OCI-LY1 (cell line): ENCODE measurements around the gene IVL.

Experiments used
- H2AFZ ChIP-seq: fragments of 200-600 bp; sonication (generic), shearing (Covaris generic); 2 replicates; pipeline ENCODE4 v1.6.0; 2014; ENCODE audit warnings: antibody characterized with exemption, mild to moderate bottlenecking, low read length
- H3F3A ChIP-seq: fragments of 200-600 bp; sonication (generic), shearing (Covaris generic); 2 replicates; pipeline ENCODE4 v1.6.0; 2014; ENCODE audit warnings: mild to moderate bottlenecking, antibody characterized with exemption, low read length, moderate library complexity; ENCODE audit not compliant: insufficient read depth
- H3K27ac ChIP-seq: fragments of 200-600 bp; sonication (generic); 2 replicates; pipeline ENCODE4 v1.5.1; 2014; ENCODE audit warnings: low read length, mixed run types, mild to moderate bottlenecking, low read depth; ENCODE audit not compliant: poor library complexity, severe bottlenecking
- H3K27me3 ChIP-seq: fragments of 200-600 bp; sonication (generic); 2 replicates; pipeline ENCODE4 v1.6.0; 2014; ENCODE audit warnings: antibody characterized with exemption, mild to moderate bottlenecking, low read length, moderate library complexity; ENCODE audit not compliant: insufficient read depth
- H3K36me3 ChIP-seq: fragments of 200-600 bp; sonication (generic); 2 replicates; pipeline ENCODE4 v1.6.1; 2014; ENCODE audit warnings: mild to moderate bottlenecking, antibody characterized with exemption, low read length, moderate library complexity, mixed read lengths; ENCODE audit not compliant: insufficient read depth
- H3K4me1 ChIP-seq: fragments of 200-600 bp; sonication (generic); 2 replicates; pipeline ENCODE4 v1.5.1; 2014; ENCODE audit warnings: mild to moderate bottlenecking, low read length, moderate library complexity; ENCODE audit not compliant: insufficient read depth, severe bottlenecking
- H3K4me2 ChIP-seq: fragments of 200-600 bp; sonication (generic), shearing (Covaris generic); 2 replicates; pipeline ENCODE4 v1.6.1; 2014; ENCODE audit warnings: low read length
- H3K4me3 ChIP-seq: fragments of 200-600 bp; sonication (generic); 2 replicates; pipeline ENCODE4 v1.5.1; 2014; ENCODE audit warnings: low read length, low read depth, mild to moderate bottlenecking, mixed read lengths; ENCODE audit not compliant: poor library complexity, severe bottlenecking
- H3K79me2 ChIP-seq: fragments of 200-600 bp; shearing (Covaris generic); 2 replicates; pipeline ENCODE4 v1.6.1; 2016; ENCODE audit warnings: mixed run types, low read length, mixed read lengths; ENCODE audit not compliant: insufficient read depth
- H3K9ac ChIP-seq: fragments of 200-600 bp; sonication (generic), shearing (Covaris generic); 2 replicates; pipeline ENCODE4 v1.6.1; 2014; ENCODE audit warnings: mild to moderate bottlenecking, low read length, mixed read lengths
- H3K9me2 ChIP-seq: fragments of 200-600 bp; sonication (generic), shearing (Covaris generic); 2 replicates; pipeline ENCODE4 v1.6.1; 2014; ENCODE audit warnings: low read depth, mild to moderate bottlenecking, low read length, mixed read lengths
- H3K9me3 ChIP-seq: fragments of 200-600 bp; shearing (Covaris generic); 2 replicates; pipeline ENCODE4 v1.6.1; 2014; ENCODE audit warnings: low read length, mixed read lengths
- H4K20me1 ChIP-seq: fragments of 200-600 bp; sonication (generic), shearing (Covaris generic); 2 replicates; pipeline ENCODE4 v1.6.0; 2016; ENCODE audit warnings: mild to moderate bottlenecking, low read length; ENCODE audit not compliant: insufficient read depth
- CTCF ChIP-seq: fragments of 200-600 bp; sonication (generic), shearing (Covaris generic); IDR thresholded peaks from 2 replicates; pipeline ENCODE4 v1.5.1; 2017; ENCODE audit warnings: mild to moderate bottlenecking, antibody characterized with exemption, low read length, moderate library complexity, mixed read lengths
- EZH2 ChIP-seq: fragments of 200-600 bp; sonication (generic), shearing (Covaris generic); IDR thresholded peaks from 2 replicates; pipeline ENCODE4 v1.8.0; 2017; ENCODE audit warnings: borderline replicate concordance, mixed run types, mild to moderate bottlenecking, antibody characterized with exemption, low read length, moderate library complexity, mixed read lengths

The IVL gene

GRCh38 chr1:152869808-152870419, 38.4 kb upstream of the IVL start:
- H3K4me3 ChIP-seq: no peak overlapping the region
- no peaks in the 10 kb centered on the region for H4K20me1 ChIP-seq
- H3K9me2 ChIP-seq: no peaks in the 10 kb centered on the region
- no peaks in the 10 kb centered on the region for H3K79me2 ChIP-seq
- no peak overlapping the region for H3K9ac ChIP-seq
- TF ChIP-seq CTCF (peak; percentile 67), EZH2 (no peak)
- no peak overlapping the region for H3K4me2 ChIP-seq
- H2AFZ ChIP-seq: no peak overlapping the region
- H3F3A ChIP-seq: no peaks in the 10 kb centered on the region
- H3K27ac ChIP-seq: no peak overlapping the region
- H3K27me3 ChIP-seq: no peaks in the 10 kb centered on the region
- no peaks in the 10 kb centered on the region for H3K4me1 ChIP-seq
- H3K9me3 ChIP-seq: no peaks in the 10 kb centered on the region
- no peaks in the 10 kb centered on the region for H3K36me3 ChIP-seq

DNA sequence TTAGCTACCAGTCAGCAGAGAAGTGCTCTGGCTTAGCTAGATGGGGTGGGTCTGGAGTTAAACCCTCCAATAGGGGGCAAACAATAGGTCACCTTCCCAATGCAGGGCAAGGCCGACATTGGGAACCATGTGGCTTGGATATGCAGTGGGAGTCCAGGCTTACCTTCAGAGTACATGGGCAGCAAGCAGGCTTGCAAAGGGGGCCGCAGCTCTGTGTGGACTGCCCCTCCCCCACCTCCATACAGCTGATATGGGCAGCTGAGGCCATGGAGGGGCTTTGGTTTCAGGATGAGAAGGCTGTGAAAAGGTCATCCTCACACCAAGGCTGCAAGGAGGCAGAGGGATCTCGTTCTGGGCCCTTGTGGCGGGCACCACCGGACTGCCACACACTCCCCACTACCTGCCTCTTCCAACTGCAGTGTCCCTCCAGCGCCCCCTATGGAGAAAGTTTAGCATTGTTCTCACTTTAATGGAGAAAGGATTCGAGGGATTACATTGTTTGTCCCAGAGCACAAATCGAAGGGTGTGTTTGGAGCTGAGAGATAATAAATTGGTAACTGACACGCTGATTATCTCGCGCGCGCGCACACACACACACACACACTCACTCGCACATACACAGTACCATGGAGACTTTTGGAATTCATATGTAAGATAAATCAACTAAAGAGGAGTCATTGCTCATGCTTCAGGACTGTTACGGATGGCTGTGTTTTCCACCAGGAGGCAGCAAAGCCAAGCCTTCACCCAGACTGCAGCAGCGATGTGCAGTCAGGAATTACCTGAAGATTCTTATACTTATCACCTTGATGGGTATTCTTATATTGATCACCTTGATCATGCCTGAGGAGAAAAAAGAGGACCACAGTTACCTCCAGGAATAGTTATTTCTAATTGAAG, 37.3 kb upstream of the IVL start:
- Histone ChIP-seq H3K4me2 (no peak overlapping the region), H2AFZ (no peak overlapping the region)

GRCh38 chr1:152871731-152872126, 36.6 kb upstream of the IVL start:
- Histone ChIP-seq H3K4me2 (no peak overlapping the region), H3K4me1 (no peaks in the 10 kb centered on the region), H2AFZ (no peak overlapping the region), H3K27ac (no peak overlapping the region), H3K4me3 (no peak overlapping the region), H3K79me2 (no peaks in the 10 kb centered on the region), H3F3A (no peaks in the 10 kb centered on the region), H3K9ac (no peak overlapping the region), H3K9me3 (no peaks in the 10 kb centered on the region), H3K9me2 (no peaks in the 10 kb centered on the region), H3K27me3 (no peaks in the 10 kb centered on the region), H4K20me1 (no peaks in the 10 kb centered on the region), H3K36me3 (no peaks in the 10 kb centered on the region)
- TF ChIP-seq EZH2: no peak
- TF ChIP-seq CTCF: no peak

More for the DNA sequence above, 37.3 kb upstream of the IVL start:
- no peaks in the 10 kb centered on the region for H3K27me3 ChIP-seq
- H3K4me3 ChIP-seq: no peak overlapping the region
- no peaks in the 10 kb centered on the region for H3K79me2 ChIP-seq
- no peaks in the 10 kb centered on the region for H3K4me1 ChIP-seq
- H3F3A ChIP-seq: no peaks in the 10 kb centered on the region
- TF ChIP-seq CTCF: peak; percentile 68
- no peak for TF ChIP-seq EZH2
- no peak overlapping the region for H3K9ac ChIP-seq
- H4K20me1 ChIP-seq: no peaks in the 10 kb centered on the region
- H3K9me2 ChIP-seq: no peaks in the 10 kb centered on the region
- H3K27ac ChIP-seq: no peak overlapping the region
- no peaks in the 10 kb centered on the region for H3K36me3 ChIP-seq
- no peaks in the 10 kb centered on the region for H3K9me3 ChIP-seq
